Activated naive CD4-positive, alpha-beta T cell treated with anti-CD3 and anti-CD28 coated beads, Interleukin-2, amount 50 U/mL, for 72 hours (primary cell): Measurements from ENCODE around the gene DMXL2. TPM values are rescaled to one million over a fixed set of nuclear protein-coding genes. Genes with fewer than 3 reads are reported as not detected.
A peak's percentile ranks its signal among the peaks of the same experiment; 100 is the strongest.
"Not testable (repeated sequence)": the region's sequence is repeated elsewhere in the genome, so short reads cannot be mapped to it uniquely, and the experiment has no call there.

Experiments used
- ATAC-seq, 2 donors: fragments of 150-1000 bp; cut with Tn5 transposase; 2 replicates each; pipeline ENCODE4 v1.10.0; 2021; ENCODE audit warnings: mild to moderate bottlenecking in 2 of 2, moderate library complexity in 2 of 2
- DNase-seq, 2 donors: peaks; one replicate each; pipeline ENCODE4 v3.0.0; 2021 to 2022; ENCODE audit warnings: low spot score in 2 of 2
- H3K27ac Mint-ChIP-seq, 2 donors: one replicate each; pipeline ENCODE4 v1.8.0; 2022; ENCODE audit warnings: mild to moderate bottlenecking in 2 of 2, mixed read lengths in 2 of 2
- H3K36me3 Mint-ChIP-seq, 2 donors: one replicate each; pipeline ENCODE4 v1.8.0; 2022; ENCODE audit warnings: mixed read lengths in 2 of 2
- H3K9me3 Mint-ChIP-seq, 2 donors: one replicate each; pipeline ENCODE4 v1.8.0; 2022; ENCODE audit warnings: mixed read lengths in 2 of 2
- total RNA-seq, 2 donors: library from RNA; stranded (reverse); gene quantifications; one replicate each; pipeline ENCODE4 v1.2.3, GENCODE V29; 2022

Gene DMXL2
- total RNA-seq, 2 donors from 2014 or later = 2.3 to 15.6 TPM

DNA sequence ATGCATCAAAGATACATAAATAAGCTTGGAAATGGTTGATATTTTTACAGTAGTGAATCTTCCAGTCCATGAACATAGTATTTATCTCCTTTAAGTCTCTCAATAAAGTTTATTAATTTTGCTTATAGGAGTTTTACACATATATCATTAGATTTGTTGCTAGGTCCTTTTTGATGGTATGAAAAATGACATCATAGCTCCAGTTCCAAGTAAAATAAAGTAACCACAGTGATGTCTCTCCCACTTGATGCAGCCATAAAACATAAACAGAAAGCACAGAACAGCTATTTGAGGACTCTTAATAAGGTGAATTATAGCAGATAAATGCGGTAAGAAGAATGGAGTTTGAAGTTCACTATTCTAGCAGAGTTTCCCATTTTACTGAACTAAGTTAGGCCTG is 20.8 kb downstream of the DMXL2 start:
- no peak for DNase-seq
- Mint-ChIP-seq H3K9me3 (peaks cover 0 to 4% of the 10 kb centered on the region in 2 donors), H3K27ac (no peak overlapping the region), H3K36me3 (peaks cover 0 to 9% of the 10 kb centered on the region in 2 donors)
- no peak for ATAC-seq

DNA sequence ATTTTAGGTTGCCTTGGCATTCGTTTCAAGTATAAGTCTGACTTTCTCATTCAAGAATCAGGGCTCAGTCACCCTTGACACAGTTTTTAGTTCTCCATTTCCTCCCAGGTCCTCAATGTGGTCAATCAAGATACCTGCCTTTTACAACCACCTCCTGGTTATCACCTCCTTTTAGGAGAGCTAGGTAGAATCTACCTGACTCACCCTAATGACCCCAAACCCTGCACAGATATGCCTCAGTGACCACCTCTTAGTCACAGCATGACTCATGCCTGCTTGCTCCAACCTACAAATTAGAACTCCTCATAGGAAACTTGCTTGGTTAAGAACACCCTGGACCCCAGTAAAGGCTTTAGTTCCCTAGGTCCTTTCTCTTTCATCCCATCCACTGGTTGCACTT is 22.5 kb downstream of the DMXL2 start:
- no peak overlapping the region for H3K27ac Mint-ChIP-seq
- peaks cover 0 to 4% of the 10 kb centered on the region in 2 donors for H3K9me3 Mint-ChIP-seq
- no peak for DNase-seq
- H3K36me3 Mint-ChIP-seq = peaks cover 0 to 9% of the 10 kb centered on the region in 2 donors
- ATAC-seq = peak; percentile 67 to 82

DNA sequence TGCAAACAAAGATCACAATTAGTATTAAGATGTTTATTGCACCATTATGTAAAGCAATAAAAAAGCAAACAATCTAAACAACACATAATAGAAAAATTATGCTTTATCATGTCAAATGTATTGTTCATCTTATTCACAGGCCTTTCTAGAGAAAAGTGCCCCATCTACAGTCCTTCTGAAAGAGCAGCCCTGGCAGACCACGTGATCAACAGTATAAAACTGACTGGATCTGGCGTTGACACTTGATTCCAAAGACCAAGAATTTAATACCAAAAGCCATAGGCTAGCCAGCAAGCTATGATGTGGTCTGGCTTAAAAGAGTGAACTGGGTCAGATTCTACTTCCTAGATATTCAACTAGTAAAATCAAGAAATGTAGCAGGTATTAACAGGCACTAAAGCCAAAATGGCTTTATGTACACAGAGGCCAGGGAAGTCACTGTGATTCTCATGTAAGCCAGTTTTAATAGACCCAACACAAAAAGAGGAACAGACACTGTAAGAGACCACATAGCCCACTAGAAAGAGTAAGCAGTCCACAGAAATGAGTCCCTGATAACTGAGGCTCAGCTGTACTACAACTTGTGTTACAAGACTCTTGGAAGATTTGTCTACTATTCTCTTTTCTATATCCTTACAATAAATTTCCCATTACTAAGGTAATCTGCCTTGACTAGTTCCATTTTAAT is 32.5 kb downstream of the DMXL2 start:
- Mint-ChIP-seq H3K36me3 (peaks cover 46% of the 10 kb centered on the region in 2 donors), H3K9me3 (peaks cover 30 to 33% of the 10 kb centered on the region in 2 donors), H3K27ac (no peak overlapping the region)
- DNase-seq (no peak), ATAC-seq (no peak)

DNA sequence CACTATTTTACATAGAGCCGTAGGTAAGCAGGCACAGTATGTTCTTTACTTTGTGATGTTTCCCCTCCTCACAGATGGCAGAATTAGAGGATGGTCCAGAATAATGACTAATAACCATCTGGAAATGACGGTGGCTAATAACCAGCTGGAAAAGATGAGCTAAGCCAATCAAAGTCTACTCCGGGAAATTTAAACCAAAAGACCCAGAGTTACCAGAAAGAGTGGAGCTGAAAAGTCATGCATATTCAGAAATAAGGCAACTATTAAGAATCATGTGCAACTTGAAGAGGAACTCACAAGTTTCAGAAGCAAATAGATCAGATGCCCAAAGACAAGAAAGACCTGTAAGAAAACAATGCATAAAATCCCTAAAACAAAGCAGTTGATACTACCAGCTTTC is 33.6 kb downstream of the DMXL2 start:
- DNase-seq = no peak
- ATAC-seq = no peak
- H3K36me3 Mint-ChIP-seq = peaks cover 44 to 45% of the 10 kb centered on the region in 2 donors
- H3K9me3 Mint-ChIP-seq = peaks cover 28 to 31% of the 10 kb centered on the region in 2 donors
- no peak overlapping the region for H3K27ac Mint-ChIP-seq

DNA sequence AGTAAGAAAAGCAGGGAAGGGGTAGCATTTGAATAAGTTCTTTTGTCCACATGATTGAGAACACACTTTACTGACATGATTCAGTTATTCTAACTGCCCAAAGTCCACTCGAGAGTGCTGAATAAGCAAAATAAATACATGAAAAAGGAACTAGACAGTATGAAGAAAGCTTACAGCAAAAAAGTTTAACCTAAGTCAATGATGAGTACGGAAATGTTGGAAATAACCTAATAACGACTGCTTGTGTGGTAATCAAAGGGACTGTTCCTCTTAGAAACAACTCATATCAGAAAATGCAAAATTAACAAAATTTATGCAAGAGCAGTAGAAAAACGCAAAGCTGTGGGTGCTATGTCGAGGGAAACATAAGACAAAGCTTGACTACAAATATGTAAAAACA is 36.6 kb downstream of the DMXL2 start:
- peaks cover 17% of the 10 kb centered on the region in 2 donors for H3K9me3 Mint-ChIP-seq
- ATAC-seq = no peak
- H3K27ac Mint-ChIP-seq = no peak overlapping the region
- DNase-seq = no peak
- peaks cover 23 to 28% of the 10 kb centered on the region in 2 donors for H3K36me3 Mint-ChIP-seq

DNA sequence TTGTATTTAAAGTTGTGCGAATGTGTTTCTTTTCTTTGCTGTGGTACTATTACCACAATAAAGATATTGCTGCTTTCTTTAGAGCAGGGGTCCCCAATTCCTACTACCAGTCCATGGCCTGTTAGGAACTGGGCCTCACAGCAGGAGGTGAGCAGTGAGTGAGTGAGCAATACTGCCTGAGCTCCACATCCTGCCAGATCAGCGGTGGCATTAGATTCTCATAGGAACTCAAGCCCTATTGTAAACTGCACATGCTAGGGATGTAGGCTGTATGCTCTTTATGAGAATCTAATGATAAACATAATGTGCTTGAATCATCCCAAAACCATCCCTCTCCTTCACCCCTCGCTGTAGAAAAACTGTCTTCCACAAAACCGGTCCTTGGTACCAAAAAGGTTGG is 41.6 kb downstream of the DMXL2 start:
- H3K36me3 Mint-ChIP-seq = peaks cover 9 to 14% of the 10 kb centered on the region in 2 donors
- no peak overlapping the region for H3K27ac Mint-ChIP-seq
- DNase-seq (no peak), ATAC-seq (no peak)
- peaks cover 7 to 9% of the 10 kb centered on the region in 2 donors for H3K9me3 Mint-ChIP-seq

DNA sequence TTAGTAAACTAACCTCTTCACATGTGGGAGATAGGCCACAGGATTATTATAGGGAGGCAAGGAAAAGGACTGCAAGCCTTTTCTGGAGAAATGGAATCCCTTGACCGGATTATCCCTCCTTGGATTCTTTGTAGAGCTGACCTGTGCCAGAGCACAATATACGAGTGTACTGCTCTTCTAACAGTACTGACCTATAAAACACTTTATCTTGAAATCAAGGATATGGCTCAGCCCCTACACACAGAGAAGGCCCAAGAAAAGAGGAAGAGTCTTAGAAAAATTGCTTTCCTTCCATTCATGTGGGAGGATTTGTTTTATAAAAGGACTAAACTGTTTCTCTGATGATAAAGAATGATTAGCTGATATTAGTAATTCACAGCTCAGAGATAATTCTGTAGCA is 42.2 kb downstream of the DMXL2 start:
- peaks cover 3% of the 10 kb centered on the region in 2 donors for H3K9me3 Mint-ChIP-seq
- peaks cover 3 to 8% of the 10 kb centered on the region in 2 donors for H3K36me3 Mint-ChIP-seq
- DNase-seq = no peak
- no peak for ATAC-seq
- H3K27ac Mint-ChIP-seq = no peak overlapping the region

DNA sequence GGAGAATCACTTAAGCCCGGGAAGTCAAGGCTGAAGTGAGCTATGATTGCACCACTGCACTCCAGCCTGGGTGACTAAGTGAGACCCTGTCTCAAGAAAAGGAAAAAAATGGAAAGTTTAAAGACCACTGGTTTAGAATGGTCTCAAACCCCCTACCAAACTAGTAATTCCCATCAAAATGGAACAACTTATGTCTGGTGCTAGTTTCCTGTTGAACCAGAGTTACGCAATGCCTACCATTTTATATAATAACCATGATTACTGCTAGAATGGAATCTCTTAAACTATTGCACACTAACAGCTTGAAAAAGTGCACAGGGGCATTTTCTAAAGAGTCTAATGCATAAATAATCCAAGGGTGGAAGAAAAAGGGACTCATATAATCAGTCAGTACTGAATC is 43.6 kb downstream of the DMXL2 start:
- no peak for DNase-seq
- ATAC-seq = no peak
- Mint-ChIP-seq H3K9me3 (peaks cover 0 to 3% of the 10 kb centered on the region in 2 donors), H3K27ac (no peak overlapping the region), H3K36me3 (peaks cover 0 to 6% of the 10 kb centered on the region in 2 donors)

DNA sequence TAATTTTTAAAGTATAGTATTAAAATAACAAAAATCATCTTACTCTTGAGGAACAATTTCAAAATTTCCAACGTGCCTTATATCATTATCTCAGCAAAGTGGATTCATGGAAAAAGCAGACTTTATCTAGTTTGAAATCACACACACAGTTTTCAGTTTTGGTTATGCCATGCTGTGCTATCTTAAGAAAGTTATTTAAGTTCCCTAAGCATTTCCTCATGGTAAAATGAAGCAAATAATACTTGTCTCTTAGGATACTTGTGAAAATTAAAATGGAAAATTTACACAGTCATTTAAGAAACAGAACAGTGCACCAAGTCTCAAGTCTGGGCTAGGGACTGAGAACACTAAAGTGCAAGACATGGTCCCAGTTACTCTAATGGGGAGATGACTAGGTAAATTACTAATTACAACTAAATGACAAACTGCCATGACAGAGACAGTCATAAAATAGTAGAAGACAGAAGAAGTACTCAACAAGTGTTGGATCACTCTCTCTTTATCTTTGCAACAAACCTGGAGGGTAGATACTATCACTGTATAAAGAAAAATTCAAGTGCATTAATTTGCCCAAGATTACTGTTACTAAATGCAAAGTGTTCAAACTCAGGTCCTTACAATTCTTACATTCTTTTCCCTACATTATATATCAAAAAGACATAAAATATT is 44.8 kb downstream of the DMXL2 start:
- ATAC-seq = no peak
- peaks cover 0 to 3% of the 10 kb centered on the region in 2 donors for H3K9me3 Mint-ChIP-seq
- no peak for DNase-seq
- peaks cover under 1 to 6% of the 10 kb centered on the region in 2 donors for H3K36me3 Mint-ChIP-seq
- H3K27ac Mint-ChIP-seq = no peak overlapping the region

DNA sequence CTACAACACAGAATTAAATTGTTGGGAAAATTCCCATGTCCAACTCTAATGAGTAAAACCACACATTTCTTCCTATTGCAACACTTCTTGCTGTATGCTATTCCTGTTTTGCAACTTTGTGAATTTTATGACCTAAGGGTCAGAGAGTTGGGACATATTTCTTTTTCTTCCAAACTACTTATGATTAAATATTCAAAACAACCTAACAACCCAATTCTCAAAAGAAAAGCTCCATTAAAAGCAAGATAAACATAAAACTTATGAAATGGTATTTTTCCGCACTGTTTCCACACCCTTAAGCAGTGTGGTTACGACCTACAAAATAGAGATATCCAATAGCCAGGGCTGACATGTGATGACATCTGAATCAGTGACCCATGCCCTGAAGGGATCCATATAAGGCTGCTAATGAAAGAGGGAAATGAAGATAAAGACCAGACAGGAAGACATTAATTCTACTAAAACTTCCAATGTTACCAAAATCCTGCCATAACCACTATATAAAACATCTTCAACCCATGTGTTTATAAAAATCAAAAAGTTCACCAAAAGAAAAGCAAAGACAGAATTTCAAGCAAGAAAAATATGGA is 45.6 kb downstream of the DMXL2 start:
- no peak for ATAC-seq
- H3K36me3 Mint-ChIP-seq = peaks cover under 1 to 4% of the 10 kb centered on the region in 2 donors
- no peak overlapping the region for H3K27ac Mint-ChIP-seq

DNA sequence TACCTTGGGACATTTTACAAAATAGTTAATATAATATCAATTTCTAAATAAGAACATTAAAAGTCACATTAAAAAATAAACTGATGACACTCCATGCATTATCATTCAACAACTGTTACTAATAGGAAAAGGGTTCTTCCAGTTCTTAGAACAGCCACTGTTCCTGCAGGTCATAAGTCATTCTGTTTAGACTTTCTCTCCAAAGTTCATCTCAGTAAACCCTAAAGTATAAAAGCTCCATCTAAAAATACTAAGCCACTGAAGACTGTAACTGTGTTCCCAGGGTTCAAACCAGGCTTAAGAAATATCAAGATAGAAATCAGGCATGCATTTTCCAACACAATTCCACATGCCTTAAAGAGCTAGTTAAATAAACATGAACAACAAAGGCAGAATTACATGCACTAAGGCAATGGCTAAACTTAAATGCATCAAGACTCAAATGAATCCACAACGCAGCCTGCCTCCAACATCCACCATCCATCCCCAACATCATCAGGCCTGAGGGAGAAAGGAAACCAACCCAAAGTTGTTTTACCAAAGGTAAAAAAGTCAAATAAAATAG is 46.2 kb downstream of the DMXL2 start:
- no peak overlapping the region for H3K27ac Mint-ChIP-seq
- peaks cover 5 to 8% of the 10 kb centered on the region in 2 donors for H3K9me3 Mint-ChIP-seq
- no peak for DNase-seq
- H3K36me3 Mint-ChIP-seq = peaks cover 0 to 10% of the 10 kb centered on the region in 2 donors
- ATAC-seq = no peak

More for the DNA sequence above, 45.6 kb downstream of the DMXL2 start:
- peaks cover 0 to 3% of the 10 kb centered on the region in 2 donors for H3K9me3 Mint-ChIP-seq
- no peak for DNase-seq

DNA sequence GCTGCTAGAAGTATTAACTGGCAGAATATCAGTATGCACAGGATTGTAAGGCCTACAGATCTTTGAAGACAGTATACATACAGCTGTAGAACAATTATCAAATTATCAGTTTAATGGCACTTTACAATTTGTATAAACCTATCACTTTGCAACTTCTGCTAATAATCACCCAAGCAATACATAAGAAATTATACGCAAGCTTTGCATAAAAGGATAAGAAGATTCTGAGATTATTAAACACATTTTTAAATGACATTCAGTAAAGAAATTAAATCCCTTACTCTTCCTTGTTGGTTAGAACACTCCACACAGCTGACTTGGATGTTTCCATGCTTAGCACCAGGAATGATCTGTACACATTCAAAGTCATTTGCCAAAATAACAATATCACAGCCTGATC is 46.8 kb downstream of the DMXL2 start:
- H3K27ac Mint-ChIP-seq = no peak overlapping the region

DNA sequence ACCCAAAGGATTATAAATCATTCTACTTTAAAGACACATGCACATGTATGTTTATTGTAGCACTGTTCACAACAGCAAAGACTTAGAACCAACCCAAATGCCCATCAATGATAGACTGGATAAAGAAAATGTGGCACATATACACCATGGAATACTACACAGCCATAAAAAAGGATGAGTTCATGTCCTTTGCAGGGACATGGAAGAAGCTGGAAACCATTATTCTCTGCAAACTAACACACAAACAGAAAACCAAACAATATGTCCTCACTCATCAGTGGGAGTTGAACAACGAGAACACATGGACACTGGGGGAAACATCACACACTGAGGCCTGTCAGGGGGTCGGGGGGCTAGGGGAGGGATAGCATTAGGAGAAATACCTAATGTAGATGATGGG is 49.2 kb downstream of the DMXL2 start:
- Mint-ChIP-seq H3K9me3 (peaks cover 10 to 12% of the 10 kb centered on the region in 2 donors), H3K36me3 (peaks cover 0 to 27% of the 10 kb centered on the region in 2 donors)
- ATAC-seq, DNase-seq, H3K27ac Mint-ChIP-seq: not testable (repeated sequence)

More for the DNA sequence above, 46.8 kb downstream of the DMXL2 start:
- DNase-seq = no peak
- no peak for ATAC-seq
- peaks cover 0 to 16% of the 10 kb centered on the region in 2 donors for H3K36me3 Mint-ChIP-seq
- H3K9me3 Mint-ChIP-seq = peaks cover 6 to 14% of the 10 kb centered on the region in 2 donors

DNA sequence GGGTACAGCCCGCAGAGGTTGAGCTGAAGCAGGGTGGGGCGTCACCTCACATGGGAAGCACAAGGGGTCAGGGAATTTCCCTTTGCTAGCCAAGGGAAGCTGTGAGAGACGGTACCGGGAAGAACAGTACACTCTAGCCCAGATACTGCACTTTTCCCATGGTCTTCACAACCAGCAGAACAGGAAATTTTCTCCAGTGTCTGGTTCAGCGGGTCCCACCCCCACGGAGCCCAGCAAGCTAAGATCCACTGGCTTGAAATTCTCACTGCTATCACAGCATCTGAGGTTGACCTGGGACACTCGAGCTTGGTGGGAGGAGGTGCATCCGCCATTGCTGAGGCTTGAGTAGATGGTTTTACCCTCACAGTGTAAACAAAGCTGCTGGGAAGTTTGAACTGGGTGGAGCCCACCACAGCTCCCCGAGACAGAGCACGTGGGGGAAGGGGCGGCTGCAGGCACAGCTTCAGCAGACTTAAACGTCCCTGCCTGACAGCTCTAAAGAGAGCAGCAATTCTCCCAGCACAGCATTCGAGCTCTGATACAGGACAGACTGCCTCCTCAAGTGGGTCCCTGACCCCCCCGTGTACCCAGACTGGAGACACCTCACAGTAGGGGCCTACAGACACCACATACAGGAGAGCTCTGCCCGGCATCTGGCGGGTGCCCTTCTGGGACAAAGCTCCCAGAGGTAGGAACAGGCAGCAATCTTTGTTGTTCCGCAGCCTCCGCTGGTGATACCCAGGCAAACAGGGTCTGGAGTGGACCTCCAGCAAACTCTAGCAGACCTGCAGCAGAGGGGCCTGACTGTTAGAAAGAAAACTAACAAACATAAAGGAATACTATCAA is 53.4 kb downstream of the DMXL2 start:
- DNase-seq, H3K27ac Mint-ChIP-seq, ATAC-seq: not testable (repeated sequence)
- peaks cover 10 to 12% of the 10 kb centered on the region in 2 donors for H3K9me3 Mint-ChIP-seq
- peaks cover 0 to 27% of the 10 kb centered on the region in 2 donors for H3K36me3 Mint-ChIP-seq

DNA sequence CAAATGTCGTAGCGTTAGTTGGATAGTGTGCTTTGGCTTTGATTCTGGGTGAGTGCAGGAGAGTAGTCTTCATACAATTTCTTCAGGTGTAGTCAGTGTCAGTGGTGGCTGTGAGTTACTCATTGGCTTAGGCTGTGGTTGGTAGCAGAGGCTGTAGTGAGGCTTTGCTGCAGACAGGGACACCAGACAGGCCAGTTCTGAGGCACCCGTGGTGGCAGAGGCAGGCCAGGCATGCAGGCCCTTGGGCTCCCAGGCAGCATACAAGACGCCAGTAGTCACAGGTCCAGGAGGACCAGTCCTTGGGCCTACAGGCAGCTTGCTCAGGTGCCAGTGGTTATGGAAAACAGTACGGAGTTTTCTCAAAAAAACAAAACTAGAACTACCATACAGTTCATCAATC is 61.3 kb downstream of the DMXL2 start:
- no peaks in the 10 kb centered on the region for H3K36me3 Mint-ChIP-seq
- no peak overlapping the region for H3K27ac Mint-ChIP-seq
- H3K9me3 Mint-ChIP-seq = no peaks in the 10 kb centered on the region
- no peak for DNase-seq
- ATAC-seq = no peak

DNA sequence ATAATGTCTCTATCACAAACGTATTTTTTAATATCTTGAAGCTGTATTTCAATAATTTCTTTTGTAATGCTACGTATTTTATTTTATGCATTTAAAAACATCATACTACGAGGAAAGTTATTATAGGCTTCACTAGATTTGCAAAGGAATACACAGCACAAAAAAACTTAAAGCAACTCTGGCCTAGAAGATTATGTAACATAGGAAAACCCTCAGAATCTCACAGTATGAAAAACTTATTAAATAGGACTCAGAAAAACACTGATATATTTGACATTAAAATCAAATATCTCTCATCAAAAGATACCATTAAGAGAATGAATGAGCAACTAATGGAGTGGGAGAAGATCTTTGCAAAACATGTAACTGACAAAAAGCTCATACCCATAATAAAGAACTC is 63.7 kb downstream of the DMXL2 start:
- H3K9me3 Mint-ChIP-seq = no peaks in the 10 kb centered on the region
- H3K36me3 Mint-ChIP-seq = no peaks in the 10 kb centered on the region
- H3K27ac Mint-ChIP-seq = no peak overlapping the region
- no peak for DNase-seq
- no peak for ATAC-seq
